SU-DHL-6 (cell line): ENCODE measurements around the gene SHROOM1.

ENCODE experiments used
- CTCF ChIP-seq: fragments of 200-600 bp; sonication (generic); IDR thresholded peaks from one replicate; pipeline ENCODE4 v1.5.1; 2017; ENCODE audit warnings: antibody characterized with exemption, mild to moderate bottlenecking, low read length, moderate library complexity; ENCODE audit not compliant: insufficient read depth, poor library complexity, severe bottlenecking
- EZH2phosphoT487 ChIP-seq: fragments of 200-600 bp; sonication (generic), shearing (Covaris generic); conservative IDR thresholded peaks from 2 replicates; pipeline ENCODE4 v1.6.1; 2018; ENCODE audit warnings: mild to moderate bottlenecking, antibody characterized with exemption, low read length, moderate library complexity, mixed read lengths

- TF ChIP-seq CTCF (no peak), EZH2phosphoT487 (no peak)
Observed at GRCh38 chr5:132780577-132780976, 49.9 kb downstream of the SHROOM1 start.
